T-helper 9 cell (primary cell): Measurements from ENCODE around the gene FADS6.

Source experiments
- DNase-seq: peaks from one replicate; pipeline ENCODE4 v3.0.0-alpha.2; 2020

Gene FADS6

GRCh38 chr17:74865504-74866197 is 27.8 kb downstream of the FADS6 start:
- DNase-seq = no peak

GRCh38 chr17:74864866-74865395 is 28.5 kb downstream of the FADS6 start:
- DNase-seq = peak; percentile 61

GRCh38 chr17:74864297-74864865 is 29.1 kb downstream of the FADS6 start:
- no peak for DNase-seq

- no peak for DNase-seq
These were observed 29.8 kb downstream of the FADS6 start for GRCh38 chr17:74863420-74864296.

GRCh38 chr17:74862919-74863318 is 30.5 kb downstream of the FADS6 start:
- DNase-seq = no peak

- DNase-seq = peak; percentile 66
These were observed 31.1 kb downstream of the FADS6 start for GRCh38 chr17:74862108-74862901.

- no peak for DNase-seq
These were observed 31.7 kb downstream of the FADS6 start for GRCh38 chr17:74861662-74862107.

GRCh38 chr17:74860872-74861661 is 32.4 kb downstream of the FADS6 start:
- DNase-seq = no peak

- no peak for DNase-seq
These were observed 33.1 kb downstream of the FADS6 start for GRCh38 chr17:74860229-74860871.

GRCh38 chr17:74859459-74860228 is 33.8 kb downstream of the FADS6 start, which contains the start of gene GRIN2C:
TSS of gene GRIN2C (minus strand) at chr17:74859885. CDS start at chr17:74855092, 4,793 bp downstream.
- DNase-seq = peak; percentile 31

- DNase-seq = no peak
These were observed 34.6 kb downstream of the FADS6 start for GRCh38 chr17:74858672-74859458.

- no peak for DNase-seq
These were observed 36.2 kb downstream of the FADS6 start for GRCh38 chr17:74857191-74857590.

GRCh38 chr17:74856112-74856511 is 37.3 kb downstream of the FADS6 start:
- DNase-seq = no peak

GRCh38 chr17:74855323-74855722 is 38.1 kb downstream of the FADS6 start:
- DNase-seq = no peak

- DNase-seq = no peak
These were observed 38.6 kb downstream of the FADS6 start for GRCh38 chr17:74854792-74855191.

GRCh38 chr17:74853669-74854068 is 39.8 kb downstream of the FADS6 start:
- no peak for DNase-seq

- DNase-seq = no peak
These were observed 40.4 kb downstream of the FADS6 start for GRCh38 chr17:74853048-74853397.

- peak; percentile 32 for DNase-seq
These were observed 41.0 kb downstream of the FADS6 start for GRCh38 chr17:74852237-74853047.
